Measurements from ENCODE around the gene ZDHHC14.
"Not testable (repeated sequence)": the region's sequence is repeated elsewhere in the genome, so short reads cannot be mapped to it uniquely, and the experiment has no call there.

ZDHHC14 gene

GRCh38 chr6:157381631-157382621 lies 936 bp downstream of the ZDHHC14 start:
- DNase-seq = peak in 3 of 4 experiments; percentile 14 to 47 (median 32)

- no peak for DNase-seq
Observed at GRCh38 chr6:157382821-157383220, 1.8 kb downstream of the ZDHHC14 start.

- DNase-seq = no peak
Observed at GRCh38 chr6:157383471-157383870, 2.5 kb downstream of the ZDHHC14 start.

GRCh38 chr6:157384962-157385361 lies 4.0 kb downstream of the ZDHHC14 start:
- not testable (repeated sequence) for DNase-seq

GRCh38 chr6:157385482-157385881 lies 4.5 kb downstream of the ZDHHC14 start:
- DNase-seq = no peak

GRCh38 chr6:157386023-157386422 lies 5.0 kb downstream of the ZDHHC14 start:
- DNase-seq = no peak

GRCh38 chr6:157386454-157386853 lies 5.5 kb downstream of the ZDHHC14 start:
- DNase-seq = no peak

GRCh38 chr6:157388924-157389323 lies 7.9 kb downstream of the ZDHHC14 start:
- no peak for DNase-seq

GRCh38 chr6:157390273-157391060 lies 9.5 kb downstream of the ZDHHC14 start:
- DNase-seq = no peak

GRCh38 chr6:157392927-157393668 lies 12.1 kb downstream of the ZDHHC14 start:
- no peak for DNase-seq

- no peak for DNase-seq
Observed at GRCh38 chr6:157393669-157394327, 12.8 kb downstream of the ZDHHC14 start.

GRCh38 chr6:157395199-157395598 lies 14.2 kb downstream of the ZDHHC14 start:
- not testable (repeated sequence) for DNase-seq

GRCh38 chr6:157396026-157396425 lies 15.0 kb downstream of the ZDHHC14 start:
- DNase-seq = no peak

- no peak for DNase-seq
Observed at GRCh38 chr6:157397660-157398059, 16.7 kb downstream of the ZDHHC14 start.

GRCh38 chr6:157398151-157398550 lies 17.2 kb downstream of the ZDHHC14 start:
- DNase-seq = no peak

- DNase-seq = no peak
Observed at GRCh38 chr6:157400676-157401075, 19.7 kb downstream of the ZDHHC14 start.

GRCh38 chr6:157401734-157402338 lies 20.8 kb downstream of the ZDHHC14 start:
- DNase-seq = no peak

- no peak for DNase-seq
Observed at GRCh38 chr6:157402996-157403685, 22.2 kb downstream of the ZDHHC14 start.

GRCh38 chr6:157403686-157404051 lies 22.7 kb downstream of the ZDHHC14 start:
- DNase-seq = no peak

- DNase-seq = no peak
Observed at GRCh38 chr6:157405986-157406385, 25.0 kb downstream of the ZDHHC14 start.

GRCh38 chr6:157406661-157407060 lies 25.7 kb downstream of the ZDHHC14 start:
- no peak for DNase-seq
